Esophagus squamous epithelium (tissue), 4 donors: ENCODE measurements around the gene ECE2.

Experiments
- POLR2A ChIP-seq, 4 donors: fragments of 450-650 bp; IDR thresholded peaks; one replicate each; pipeline ENCODE4 v1.6.1; 2017; ENCODE audit warnings: antibody characterized with exemption in 4 of 4, mild to moderate bottlenecking in 4 of 4, moderate library complexity in 3 of 4
- TF ChIP-seq, protein P1 (sequence below), 6 experiments: fragments of 450-650 bp in 4 of 6; fragments of 200-600 bp in 2 of 6; sonication (generic) in 2 of 6; IDR thresholded peaks; one replicate each; pipeline ENCODE4 v1.5.1; 2016 to 2019; ENCODE audit warnings: antibody characterized with exemption in 6 of 6, mild to moderate bottlenecking in 4 of 6, moderate library complexity in 4 of 6

GRCh38 chr3:184336547-184337398 is 61.0 kb downstream of the ECE2 start:
- TF ChIP-seq, protein P1, sequence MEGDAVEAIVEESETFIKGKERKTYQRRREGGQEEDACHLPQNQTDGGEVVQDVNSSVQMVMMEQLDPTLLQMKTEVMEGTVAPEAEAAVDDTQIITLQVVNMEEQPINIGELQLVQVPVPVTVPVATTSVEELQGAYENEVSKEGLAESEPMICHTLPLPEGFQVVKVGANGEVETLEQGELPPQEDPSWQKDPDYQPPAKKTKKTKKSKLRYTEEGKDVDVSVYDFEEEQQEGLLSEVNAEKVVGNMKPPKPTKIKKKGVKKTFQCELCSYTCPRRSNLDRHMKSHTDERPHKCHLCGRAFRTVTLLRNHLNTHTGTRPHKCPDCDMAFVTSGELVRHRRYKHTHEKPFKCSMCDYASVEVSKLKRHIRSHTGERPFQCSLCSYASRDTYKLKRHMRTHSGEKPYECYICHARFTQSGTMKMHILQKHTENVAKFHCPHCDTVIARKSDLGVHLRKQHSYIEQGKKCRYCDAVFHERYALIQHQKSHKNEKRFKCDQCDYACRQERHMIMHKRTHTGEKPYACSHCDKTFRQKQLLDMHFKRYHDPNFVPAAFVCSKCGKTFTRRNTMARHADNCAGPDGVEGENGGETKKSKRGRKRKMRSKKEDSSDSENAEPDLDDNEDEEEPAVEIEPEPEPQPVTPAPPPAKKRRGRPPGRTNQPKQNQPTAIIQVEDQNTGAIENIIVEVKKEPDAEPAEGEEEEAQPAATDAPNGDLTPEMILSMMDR (IDR thresholded peaks at IDR 0.05) = no peak
- peak in 1 of 4 donors; percentile 4 for TF ChIP-seq POLR2A (IDR thresholded peaks at IDR 0.05)
